MM.1S (cell line): ENCODE measurements around the gene LRRC49.

Source experiments
- DNase-seq: peaks from one replicate; pipeline ENCODE4 v3.0.0-alpha.2; 2015
- H2AFZ ChIP-seq: fragments of 300-600 bp; sonication (generic); 2 replicates; pipeline ENCODE4 v1.6.0; 2016; ENCODE audit warnings: antibody characterized with exemption, low read length
- H3F3A ChIP-seq: fragments of 300-600 bp; sonication (generic); 2 replicates; pipeline ENCODE4 v1.6.1; 2016; ENCODE audit warnings: mild to moderate bottlenecking, antibody characterized with exemption, low read length, moderate library complexity, mixed read lengths; ENCODE audit not compliant: insufficient read depth
- H3K27ac ChIP-seq: fragments of 300-600 bp; sonication (generic); 2 replicates; pipeline ENCODE4 v1.5.1; 2016; ENCODE audit warnings: mild to moderate bottlenecking, low read length
- H3K27me3 ChIP-seq: fragments of 300-600 bp; sonication (generic); replicated peaks from 2 replicates; pipeline ENCODE4 v1.6.0; 2016; ENCODE audit warnings: low read length; ENCODE audit not compliant: insufficient read depth
- H3K36me3 ChIP-seq: fragments of 300-600 bp; sonication (generic); replicated peaks from 2 replicates; pipeline ENCODE4 v1.6.1; 2016; ENCODE audit warnings: mild to moderate bottlenecking, low read length, mixed read lengths; ENCODE audit not compliant: insufficient read depth
- H3K4me1 ChIP-seq: fragments of 300-600 bp; sonication (generic); 2 replicates; pipeline ENCODE4 v1.6.1; 2016; ENCODE audit warnings: low read length, mixed read lengths
- H3K4me2 ChIP-seq: fragments of 300-600 bp; sonication (generic); 2 replicates; pipeline ENCODE4 v1.6.0; 2016; ENCODE audit warnings: low read depth, low read length
- H3K4me3 ChIP-seq: fragments of 300-600 bp; sonication (generic); 2 replicates; pipeline ENCODE4 v1.5.1; 2016; ENCODE audit warnings: low read length, mixed read lengths
- H3K79me2 ChIP-seq: fragments of 300-600 bp; sonication (generic); 2 replicates; pipeline ENCODE4 v1.6.1; 2016; ENCODE audit warnings: mixed run types, low read length, mixed read lengths
- H3K9ac ChIP-seq: fragments of 300-600 bp; sonication (generic); 2 replicates; pipeline ENCODE4 v1.6.1; 2016; ENCODE audit warnings: low read length, mixed read lengths
- H3K9me2 ChIP-seq: fragments of 300-600 bp; sonication (generic); replicated peaks from 2 replicates; pipeline ENCODE4 v1.6.1; 2016; ENCODE audit warnings: mild to moderate bottlenecking, low read length, mixed read lengths; ENCODE audit not compliant: insufficient read depth
- H3K9me3 ChIP-seq: fragments of 300-600 bp; sonication (generic); replicated peaks from 2 replicates; pipeline ENCODE4 v1.6.1; 2016; ENCODE audit warnings: mild to moderate bottlenecking, low read length, mixed read lengths; ENCODE audit not compliant: insufficient read depth
- H4K20me1 ChIP-seq: fragments of 300-600 bp; sonication (generic); 2 replicates; pipeline ENCODE4 v1.6.1; 2016; ENCODE audit warnings: mild to moderate bottlenecking, low read length, moderate library complexity, mixed read lengths; ENCODE audit not compliant: insufficient read depth
- EZH2 ChIP-seq: fragments of 300-600 bp; sonication (generic); optimal IDR thresholded peaks from 2 replicates; pipeline ENCODE3; 2017; ENCODE audit warnings: low read depth, mild to moderate bottlenecking, antibody characterized with exemption, low read length, mixed read lengths
- EZH2phosphoT487 ChIP-seq: fragments of 300-600 bp; sonication (generic); IDR thresholded peaks from 2 replicates; pipeline ENCODE4 v1.6.1; 2018; ENCODE audit warnings: antibody characterized with exemption, low read length
- TF ChIP-seq, protein P1 (sequence below): fragments of 300-600 bp; sonication (generic); IDR thresholded peaks from 2 replicates; pipeline ENCODE4 v1.5.1; 2016; ENCODE audit warnings: antibody characterized with exemption, low read length, mixed read lengths

Gene LRRC49

DNA sequence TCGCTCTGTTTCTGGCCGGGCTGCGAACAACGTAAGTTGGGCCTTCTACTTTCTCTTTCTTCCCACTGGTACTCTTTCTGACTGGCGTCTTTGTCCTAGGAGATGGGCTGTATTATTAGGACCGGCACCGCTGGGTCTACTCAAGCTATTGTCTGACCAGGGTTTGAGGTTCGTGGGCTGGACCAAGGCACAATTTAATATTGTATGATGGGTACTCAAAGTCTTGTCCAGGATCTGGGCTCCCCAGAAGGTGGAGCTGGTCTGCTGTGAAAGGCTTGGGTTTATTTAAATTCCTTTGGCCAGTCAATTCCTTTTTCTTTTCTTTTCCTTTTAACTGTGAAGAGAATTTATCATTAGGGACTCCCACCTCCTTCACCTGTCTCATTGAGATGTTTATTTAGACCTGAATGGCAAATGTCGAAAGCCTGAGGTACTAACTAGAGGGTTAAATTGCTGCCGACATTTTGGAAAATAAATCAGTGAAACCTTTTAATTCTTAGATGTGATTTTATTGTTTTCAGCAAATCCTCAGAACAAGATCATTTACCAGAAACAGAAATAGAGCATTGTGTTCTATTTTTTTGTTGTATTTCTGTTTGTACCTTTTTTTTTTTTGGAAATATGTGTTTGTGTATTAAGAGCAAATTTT, 410 bp downstream of the LRRC49 start:
- peak; percentile 33 for DNase-seq
- Histone ChIP-seq H3K36me3 (no peaks in the 10 kb centered on the region), H4K20me1 (no peaks in the 10 kb centered on the region), H3K27ac (no peak overlapping the region), H3K79me2 (no peaks in the 10 kb centered on the region), H3K9me2 (no peaks in the 10 kb centered on the region), H2AFZ (peak overlapping the region; percentile 96), H3K9ac (peak overlapping the region; percentile 39; the same call in 1 of the 2 replicates), H3K4me2 (peak overlapping the region; percentile 84), H3K27me3 (no peaks in the 10 kb centered on the region), H3F3A (0 out of 2 replicates have a peak, but pooled peaks cover 9% of the 10 kb centered on the region), H3K4me1 (0 out of 2 replicates have a peak, but pooled peaks cover 5% of the 10 kb centered on the region), H3K4me3 (peak overlapping the region; percentile 87), H3K9me3 (no peaks in the 10 kb centered on the region)
- no peak for TF ChIP-seq EZH2
- TF ChIP-seq, protein P1, sequence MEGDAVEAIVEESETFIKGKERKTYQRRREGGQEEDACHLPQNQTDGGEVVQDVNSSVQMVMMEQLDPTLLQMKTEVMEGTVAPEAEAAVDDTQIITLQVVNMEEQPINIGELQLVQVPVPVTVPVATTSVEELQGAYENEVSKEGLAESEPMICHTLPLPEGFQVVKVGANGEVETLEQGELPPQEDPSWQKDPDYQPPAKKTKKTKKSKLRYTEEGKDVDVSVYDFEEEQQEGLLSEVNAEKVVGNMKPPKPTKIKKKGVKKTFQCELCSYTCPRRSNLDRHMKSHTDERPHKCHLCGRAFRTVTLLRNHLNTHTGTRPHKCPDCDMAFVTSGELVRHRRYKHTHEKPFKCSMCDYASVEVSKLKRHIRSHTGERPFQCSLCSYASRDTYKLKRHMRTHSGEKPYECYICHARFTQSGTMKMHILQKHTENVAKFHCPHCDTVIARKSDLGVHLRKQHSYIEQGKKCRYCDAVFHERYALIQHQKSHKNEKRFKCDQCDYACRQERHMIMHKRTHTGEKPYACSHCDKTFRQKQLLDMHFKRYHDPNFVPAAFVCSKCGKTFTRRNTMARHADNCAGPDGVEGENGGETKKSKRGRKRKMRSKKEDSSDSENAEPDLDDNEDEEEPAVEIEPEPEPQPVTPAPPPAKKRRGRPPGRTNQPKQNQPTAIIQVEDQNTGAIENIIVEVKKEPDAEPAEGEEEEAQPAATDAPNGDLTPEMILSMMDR, result peak; percentile 59

DNA sequence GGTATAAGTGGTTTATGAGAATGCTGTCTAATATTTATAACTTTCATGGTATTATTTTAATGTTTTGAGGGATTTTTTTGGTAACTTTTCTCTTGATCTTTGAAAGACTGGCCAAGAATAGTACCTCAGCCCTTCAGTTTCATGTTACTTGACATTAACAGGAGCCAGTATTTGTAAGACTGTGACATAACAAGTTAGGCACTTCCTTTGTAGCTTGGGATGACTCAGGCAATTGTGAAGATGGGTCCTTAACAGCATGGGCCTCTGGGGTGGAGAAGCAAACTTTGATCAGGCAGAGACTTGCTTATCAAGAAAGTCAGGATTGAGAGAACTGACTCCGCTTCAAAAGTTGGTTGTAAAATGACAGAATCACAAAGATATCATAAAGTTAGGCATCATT, 9.5 kb downstream of the LRRC49 start:
- Histone ChIP-seq H3K79me2 (no peaks in the 10 kb centered on the region), H2AFZ (no peak overlapping the region), H3K9me3 (no peaks in the 10 kb centered on the region), H3K36me3 (no peaks in the 10 kb centered on the region), H3K9ac (no peak overlapping the region), H3F3A (no peaks in the 10 kb centered on the region), H3K27ac (no peak overlapping the region), H3K4me3 (no peak overlapping the region), H3K9me2 (no peaks in the 10 kb centered on the region), H4K20me1 (no peaks in the 10 kb centered on the region), H3K4me2 (no peak overlapping the region), H3K27me3 (no peaks in the 10 kb centered on the region), H3K4me1 (no peaks in the 10 kb centered on the region)
- DNase-seq, result no peak
- TF ChIP-seq, protein P1, result no peak
- TF ChIP-seq EZH2, result no peak
- TF ChIP-seq EZH2phosphoT487, result no peak

DNA sequence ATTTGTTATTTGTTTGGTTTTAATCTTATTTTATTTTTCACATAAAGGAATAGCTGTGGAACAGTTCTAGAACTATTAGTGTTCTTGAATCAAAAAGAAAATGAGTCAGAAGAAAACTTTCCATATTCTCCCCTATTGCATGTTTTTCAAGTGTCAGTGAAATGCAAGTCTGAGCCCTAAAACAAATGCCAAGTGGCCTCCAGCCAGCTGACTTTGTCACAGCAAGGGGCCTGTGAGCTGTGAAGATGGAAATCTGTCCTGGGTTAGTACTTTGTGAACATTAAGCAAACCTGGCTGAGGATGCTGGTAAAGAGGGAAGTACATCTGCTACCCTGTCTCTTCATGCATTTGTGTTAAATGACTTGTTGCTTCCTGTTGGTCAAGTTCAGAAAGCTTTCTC, 14.2 kb downstream of the LRRC49 start:
- no peak overlapping the region for H3K4me3 ChIP-seq
- H3K9ac ChIP-seq, result no peak overlapping the region
- H3K4me2 ChIP-seq, result no peak overlapping the region
- no peaks in the 10 kb centered on the region; the same call in 1 of the 2 replicates for H3K9me3 ChIP-seq
- no peak overlapping the region for H3K27ac ChIP-seq
- H3K79me2 ChIP-seq, result no peaks in the 10 kb centered on the region
- no peaks in the 10 kb centered on the region for H3K36me3 ChIP-seq
- H3K9me2 ChIP-seq, result no peaks in the 10 kb centered on the region
- TF ChIP-seq EZH2, result no peak
- TF ChIP-seq, protein P1, result no peak
- no peaks in the 10 kb centered on the region for H3F3A ChIP-seq
- no peaks in the 10 kb centered on the region for H3K4me1 ChIP-seq
- no peak for DNase-seq
- H4K20me1 ChIP-seq, result no peaks in the 10 kb centered on the region
- H2AFZ ChIP-seq, result no peak overlapping the region
- H3K27me3 ChIP-seq, result no peaks in the 10 kb centered on the region
